Gastroesophageal sphincter (tissue), 3 donors: ENCODE measurements around the gene AFF3.

Experiments
- POLR2A ChIP-seq, 2 donors: fragments of 450-650 bp; IDR thresholded peaks; one replicate each; pipeline ENCODE4 v1.6.1; 2017; ENCODE audit warnings: antibody characterized with exemption in 2 of 2, mild to moderate bottlenecking in 2 of 2, moderate library complexity in 1 of 2
- TF ChIP-seq, protein P1 (sequence below), 4 experiments: fragments of 200-600 bp in 2 of 4; fragments of 450-650 bp in 2 of 4; sonication (generic) in 1 of 4; IDR thresholded peaks; one replicate each; pipeline ENCODE4 v1.5.1; 2017 to 2019; ENCODE audit warnings: antibody characterized with exemption in 4 of 4, mild to moderate bottlenecking in 2 of 4, moderate library complexity in 2 of 4

DNA sequence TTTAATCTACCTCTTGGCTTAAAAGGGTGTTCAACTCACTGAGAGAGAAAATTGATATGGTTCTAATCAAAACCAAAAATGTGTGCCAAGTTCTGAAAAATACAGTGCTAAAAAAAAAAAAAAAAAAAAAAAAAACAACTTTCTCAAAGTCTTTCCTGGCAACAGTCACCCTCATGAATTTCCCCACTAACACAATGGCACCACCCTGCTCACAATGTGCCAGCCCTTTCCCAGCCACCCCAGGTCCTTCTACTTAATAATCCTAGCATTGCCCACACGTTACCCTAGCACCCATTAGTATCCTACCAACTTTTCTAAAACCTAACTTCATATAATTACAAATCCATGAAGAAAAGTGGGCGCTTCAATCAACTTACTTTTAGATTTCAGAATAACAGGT lies 106.4 kb downstream of the AFF3 start:
- TF ChIP-seq, protein P1, sequence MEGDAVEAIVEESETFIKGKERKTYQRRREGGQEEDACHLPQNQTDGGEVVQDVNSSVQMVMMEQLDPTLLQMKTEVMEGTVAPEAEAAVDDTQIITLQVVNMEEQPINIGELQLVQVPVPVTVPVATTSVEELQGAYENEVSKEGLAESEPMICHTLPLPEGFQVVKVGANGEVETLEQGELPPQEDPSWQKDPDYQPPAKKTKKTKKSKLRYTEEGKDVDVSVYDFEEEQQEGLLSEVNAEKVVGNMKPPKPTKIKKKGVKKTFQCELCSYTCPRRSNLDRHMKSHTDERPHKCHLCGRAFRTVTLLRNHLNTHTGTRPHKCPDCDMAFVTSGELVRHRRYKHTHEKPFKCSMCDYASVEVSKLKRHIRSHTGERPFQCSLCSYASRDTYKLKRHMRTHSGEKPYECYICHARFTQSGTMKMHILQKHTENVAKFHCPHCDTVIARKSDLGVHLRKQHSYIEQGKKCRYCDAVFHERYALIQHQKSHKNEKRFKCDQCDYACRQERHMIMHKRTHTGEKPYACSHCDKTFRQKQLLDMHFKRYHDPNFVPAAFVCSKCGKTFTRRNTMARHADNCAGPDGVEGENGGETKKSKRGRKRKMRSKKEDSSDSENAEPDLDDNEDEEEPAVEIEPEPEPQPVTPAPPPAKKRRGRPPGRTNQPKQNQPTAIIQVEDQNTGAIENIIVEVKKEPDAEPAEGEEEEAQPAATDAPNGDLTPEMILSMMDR (IDR thresholded peaks at IDR 0.05), result no peak
- no peak for TF ChIP-seq POLR2A (IDR thresholded peaks at IDR 0.05)
